Measurements from ENCODE around the gene CHCHD5.
"Not testable (repeated sequence)": the region's sequence is repeated elsewhere in the genome, so short reads cannot be mapped to it uniquely, and the experiment has no call there.

The CHCHD5 gene

GRCh38 chr2:112585873-112586464, 1.6 kb downstream of the CHCHD5 start:
- DNase-seq (ENCODE audit: low read depth in 2 of 2): no peak

- no peak for DNase-seq (ENCODE audit: low read depth in 2 of 2)
Observed at GRCh38 chr2:112588611-112589045, 4.2 kb downstream of the CHCHD5 start.

GRCh38 chr2:112591413-112591812, 7.0 kb downstream of the CHCHD5 start:
- no peak for DNase-seq (ENCODE audit: low read depth in 2 of 2)

- no peak for DNase-seq (ENCODE audit: low read depth in 2 of 2)
Observed at GRCh38 chr2:112593736-112594135, 9.3 kb downstream of the CHCHD5 start.

GRCh38 chr2:112597537-112598322, 13.3 kb downstream of the CHCHD5 start:
- no peak for DNase-seq (ENCODE audit: low read depth in 2 of 2)

GRCh38 chr2:112600634-112601033, 16.2 kb downstream of the CHCHD5 start:
- DNase-seq (ENCODE audit: low read depth in 2 of 2): no peak

GRCh38 chr2:112601754-112602153, 17.3 kb downstream of the CHCHD5 start:
- no peak for DNase-seq (ENCODE audit: low read depth in 2 of 2)

- DNase-seq (ENCODE audit: low read depth in 2 of 2): no peak
Observed at GRCh38 chr2:112602917-112603316, 18.5 kb downstream of the CHCHD5 start.

- no peak for DNase-seq (ENCODE audit: low read depth in 2 of 2)
Observed at GRCh38 chr2:112603731-112604130, 19.3 kb downstream of the CHCHD5 start.

GRCh38 chr2:112604952-112605351, 20.5 kb downstream of the CHCHD5 start:
- DNase-seq (ENCODE audit: low read depth in 2 of 2): no peak

GRCh38 chr2:112605926-112606325, 21.5 kb downstream of the CHCHD5 start:
- DNase-seq (ENCODE audit: low read depth in 2 of 2): no peak

GRCh38 chr2:112606547-112606946, 22.1 kb downstream of the CHCHD5 start:
- no peak for DNase-seq (ENCODE audit: low read depth in 2 of 2)

GRCh38 chr2:112607680-112608438, 23.4 kb downstream of the CHCHD5 start:
- DNase-seq (ENCODE audit: low read depth in 2 of 2): no peak

- DNase-seq (ENCODE audit: low read depth in 2 of 2): not testable (repeated sequence)
Observed at GRCh38 chr2:112609320-112609719, 24.9 kb downstream of the CHCHD5 start.

- not testable (repeated sequence) for DNase-seq (ENCODE audit: low read depth in 2 of 2)
Observed at GRCh38 chr2:112612283-112612682, 27.9 kb downstream of the CHCHD5 start.

- DNase-seq (ENCODE audit: low read depth in 2 of 2): no peak
Observed at GRCh38 chr2:112614201-112614840, 29.9 kb downstream of the CHCHD5 start.

GRCh38 chr2:112615051-112615450, 30.6 kb downstream of the CHCHD5 start:
- DNase-seq (ENCODE audit: low read depth in 2 of 2): no peak

GRCh38 chr2:112615798-112616197, 31.4 kb downstream of the CHCHD5 start:
- DNase-seq (ENCODE audit: low read depth in 2 of 2): not testable (repeated sequence)

GRCh38 chr2:112618383-112618782, 34.0 kb downstream of the CHCHD5 start:
- no peak for DNase-seq (ENCODE audit: low read depth in 2 of 2)

- DNase-seq (ENCODE audit: low read depth in 2 of 2): no peak
Observed at GRCh38 chr2:112621790-112622527, 37.5 kb downstream of the CHCHD5 start.

GRCh38 chr2:112622528-112622849, 38.1 kb downstream of the CHCHD5 start:
- DNase-seq (ENCODE audit: low read depth in 2 of 2): no peak

Data from stimulated activated CD4-positive, alpha-beta T cell treated with anti-CD3 and anti-CD28 coated beads, Interleukin-12 subunit alpha, Interleukin-12 subunit beta, amount 100 ng/mL, for 24 hours (primary cell).